ENCODE results near the gene SAP30BP.

Gene SAP30BP

DNA sequence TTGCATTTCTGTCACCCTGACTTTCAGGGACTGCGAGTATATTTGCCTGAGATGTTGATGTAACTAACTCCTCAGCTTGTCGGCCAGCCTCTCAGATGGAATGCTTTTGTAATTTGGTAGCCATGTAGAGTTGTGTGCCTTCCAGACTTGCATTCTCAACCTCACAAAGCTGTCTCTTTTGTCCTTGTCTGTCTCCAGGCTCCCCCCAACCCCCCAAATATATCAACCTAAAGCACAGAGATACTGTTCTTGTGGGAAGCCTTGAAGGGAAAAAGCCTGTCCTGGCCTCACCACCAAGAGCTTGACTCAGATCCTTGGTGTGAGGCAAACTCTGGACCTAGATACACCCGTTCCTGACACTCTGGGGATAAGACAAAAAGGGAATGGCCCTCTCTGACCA is 18.4 kb downstream of the SAP30BP start:
- H3K27ac ChIP-seq = no peak overlapping the region
- no peak for TF ChIP-seq ZFX (IDR thresholded peaks at IDR 0.05; ENCODE audit: borderline replicate concordance)
- TF ChIP-seq, protein P1, sequence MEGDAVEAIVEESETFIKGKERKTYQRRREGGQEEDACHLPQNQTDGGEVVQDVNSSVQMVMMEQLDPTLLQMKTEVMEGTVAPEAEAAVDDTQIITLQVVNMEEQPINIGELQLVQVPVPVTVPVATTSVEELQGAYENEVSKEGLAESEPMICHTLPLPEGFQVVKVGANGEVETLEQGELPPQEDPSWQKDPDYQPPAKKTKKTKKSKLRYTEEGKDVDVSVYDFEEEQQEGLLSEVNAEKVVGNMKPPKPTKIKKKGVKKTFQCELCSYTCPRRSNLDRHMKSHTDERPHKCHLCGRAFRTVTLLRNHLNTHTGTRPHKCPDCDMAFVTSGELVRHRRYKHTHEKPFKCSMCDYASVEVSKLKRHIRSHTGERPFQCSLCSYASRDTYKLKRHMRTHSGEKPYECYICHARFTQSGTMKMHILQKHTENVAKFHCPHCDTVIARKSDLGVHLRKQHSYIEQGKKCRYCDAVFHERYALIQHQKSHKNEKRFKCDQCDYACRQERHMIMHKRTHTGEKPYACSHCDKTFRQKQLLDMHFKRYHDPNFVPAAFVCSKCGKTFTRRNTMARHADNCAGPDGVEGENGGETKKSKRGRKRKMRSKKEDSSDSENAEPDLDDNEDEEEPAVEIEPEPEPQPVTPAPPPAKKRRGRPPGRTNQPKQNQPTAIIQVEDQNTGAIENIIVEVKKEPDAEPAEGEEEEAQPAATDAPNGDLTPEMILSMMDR (IDR thresholded peaks at IDR 0.05) = no peak

DNA sequence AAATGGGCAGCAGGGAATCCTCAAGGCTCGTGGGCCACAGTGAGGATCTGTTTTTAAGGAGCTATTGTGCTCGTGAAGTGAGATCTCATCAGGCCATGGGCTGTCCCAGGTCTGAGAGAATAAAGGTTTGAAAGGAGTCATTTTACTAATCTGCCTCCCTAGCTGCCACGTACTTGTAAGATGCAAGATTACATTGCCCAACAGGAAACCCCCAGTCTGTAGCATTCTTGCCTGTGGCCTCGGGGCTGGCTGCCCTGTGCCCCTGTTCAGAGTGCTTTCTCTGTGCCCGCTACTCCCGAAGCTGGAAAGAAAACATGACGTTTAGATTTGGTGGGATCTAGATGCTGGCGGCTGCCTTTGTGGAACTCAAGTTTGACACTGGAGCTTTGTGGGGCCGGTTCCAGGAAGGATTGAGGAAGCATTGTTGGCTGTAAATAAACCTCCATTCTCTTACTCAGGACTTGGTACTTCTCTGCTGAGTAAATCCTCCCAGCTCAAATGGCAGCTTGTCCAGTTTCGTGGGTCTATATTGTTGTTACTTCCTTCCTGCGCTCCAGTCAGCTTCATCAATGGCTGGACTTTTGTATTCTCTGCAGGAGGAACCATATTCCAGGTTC is 21.2 kb downstream of the SAP30BP start:
- H3K27ac ChIP-seq = no peak overlapping the region
- TF ChIP-seq ZFX (IDR thresholded peaks at IDR 0.05; ENCODE audit: borderline replicate concordance) = no peak
- TF ChIP-seq, protein P1 (IDR thresholded peaks at IDR 0.05) = no peak

DNA sequence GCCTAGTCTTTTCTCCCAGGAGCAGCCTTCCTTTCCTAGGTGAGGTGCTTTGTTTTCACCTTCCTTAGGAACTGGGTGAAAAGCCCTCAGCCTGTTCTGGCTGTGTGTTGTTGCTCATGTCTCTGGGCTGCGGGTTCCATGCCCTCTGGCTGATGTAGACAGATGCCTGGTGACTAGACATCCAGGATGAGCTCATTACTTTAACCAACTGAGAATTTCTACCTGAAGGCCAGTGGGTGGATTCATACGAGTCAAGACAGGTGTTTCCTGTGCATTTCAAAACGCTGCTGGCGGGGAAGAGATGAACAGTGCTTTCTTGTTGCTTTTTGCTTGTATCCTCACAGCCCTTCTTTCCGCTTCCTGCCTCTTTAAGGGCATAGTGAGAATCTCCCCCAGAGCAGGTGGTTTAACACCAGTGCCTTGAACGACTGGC is 22.3 kb downstream of the SAP30BP start:
- no peak overlapping the region for H3K27ac ChIP-seq
- TF ChIP-seq, protein P1 (IDR thresholded peaks at IDR 0.05) = no peak
- TF ChIP-seq ZFX (IDR thresholded peaks at IDR 0.05; ENCODE audit: borderline replicate concordance) = no peak

DNA sequence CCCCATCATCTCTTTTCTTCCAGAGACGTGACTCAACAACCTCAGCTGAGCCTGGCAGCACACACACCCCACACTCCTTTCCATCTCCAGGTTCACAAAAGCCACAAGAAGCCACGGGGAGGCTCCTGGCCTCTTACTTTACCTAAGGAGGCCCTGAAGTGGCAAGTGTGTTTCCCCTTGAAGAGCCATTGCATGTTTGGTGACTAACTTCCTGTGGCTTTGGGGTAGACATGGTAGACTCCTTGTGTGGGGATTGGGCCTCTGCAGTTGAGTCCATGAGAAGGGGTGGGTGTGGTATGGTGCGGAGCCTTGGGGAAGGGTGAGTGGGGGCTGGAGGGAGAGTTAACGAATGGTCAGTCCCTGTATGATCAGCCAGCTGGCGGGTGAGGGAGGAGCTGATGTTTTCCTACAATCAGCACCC is 24.2 kb downstream of the SAP30BP start:
- no peak for TF ChIP-seq ZFX (IDR thresholded peaks at IDR 0.05; ENCODE audit: borderline replicate concordance)
- TF ChIP-seq, protein P1 (IDR thresholded peaks at IDR 0.05) = no peak
- H3K27ac ChIP-seq = no peak overlapping the region

DNA sequence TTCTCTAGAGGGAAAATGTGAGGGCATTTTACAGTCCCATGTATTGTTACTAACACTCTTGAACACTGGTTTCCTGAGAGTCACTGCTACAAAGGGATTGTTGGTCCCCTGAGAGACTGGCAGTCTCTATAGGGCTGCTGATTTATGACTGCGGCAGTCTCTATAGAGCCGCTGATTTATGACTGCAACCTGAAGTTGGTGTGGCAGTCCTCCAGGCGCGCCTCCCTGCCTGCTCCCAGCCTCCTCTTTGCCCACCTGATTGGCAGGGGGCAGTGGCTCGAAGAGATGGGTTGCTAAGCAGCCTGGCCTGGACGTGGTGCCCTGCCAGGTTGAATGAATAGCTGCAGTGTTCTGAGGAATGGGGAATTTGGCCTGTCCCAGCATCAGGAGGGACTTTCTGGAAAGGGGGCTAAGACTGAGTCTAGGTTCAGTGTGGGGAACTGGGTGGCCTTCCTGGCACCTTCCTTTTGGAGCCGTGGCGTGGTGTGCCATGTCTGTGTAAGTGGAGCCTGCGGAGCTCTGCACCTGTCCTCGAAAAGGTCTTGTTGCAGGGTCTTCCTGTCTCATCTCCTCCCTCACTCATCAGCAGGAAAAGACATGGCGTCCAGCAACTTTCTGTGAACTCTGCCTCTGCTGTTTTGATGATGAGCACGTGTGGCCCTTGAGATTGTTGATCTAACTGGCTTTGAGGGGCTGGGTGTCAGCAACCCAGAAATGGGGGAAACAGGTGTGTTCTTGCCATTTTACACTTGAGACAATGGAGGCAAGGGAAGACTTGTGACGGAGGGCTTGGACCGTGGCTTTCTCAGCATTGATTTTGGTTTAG is 24.9 kb downstream of the SAP30BP start:
- TF ChIP-seq, protein P1 (IDR thresholded peaks at IDR 0.05) = no peak
- TF ChIP-seq ZFX (IDR thresholded peaks at IDR 0.05; ENCODE audit: borderline replicate concordance) = no peak
- no peak overlapping the region for H3K27ac ChIP-seq

DNA sequence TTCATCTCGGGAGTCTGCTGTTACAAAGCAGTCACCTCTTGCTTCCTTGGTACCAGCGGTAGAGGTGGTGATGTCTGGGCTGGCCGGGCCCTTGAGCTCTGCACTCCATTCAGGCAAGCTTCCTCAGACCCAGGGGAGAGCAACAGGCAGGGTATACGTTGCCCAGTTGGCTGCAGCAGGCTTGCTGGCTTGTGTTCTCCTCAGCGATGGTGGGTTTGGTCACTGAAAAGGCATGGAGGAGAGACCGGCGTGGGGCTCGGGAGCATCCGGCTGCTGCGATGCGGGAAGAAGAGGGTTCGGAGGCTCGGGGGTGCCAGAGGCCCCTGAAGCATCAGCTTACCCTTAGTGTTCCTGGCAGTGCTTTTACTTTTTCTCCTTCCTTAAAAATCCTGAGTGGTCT is 25.8 kb downstream of the SAP30BP start:
- H3K27ac ChIP-seq = no peak overlapping the region
- TF ChIP-seq, protein P1 (IDR thresholded peaks at IDR 0.05) = no peak
- TF ChIP-seq ZFX (IDR thresholded peaks at IDR 0.05; ENCODE audit: borderline replicate concordance) = no peak

Data from 22Rv1 (cell line).